Spleen (tissue), 11 donors: ENCODE results near the gene LHFPL3. TPM values are rescaled to one million over a fixed set of nuclear protein-coding genes. Genes with fewer than 3 reads are reported as not detected.

Experiments used
- DNase-seq: peaks from one replicate; pipeline ENCODE4 v3.0.0-alpha.2; 2020
- H3K27ac ChIP-seq, 8 donors: fragments of 200-600 bp; sonication (generic) in 7 of 8; 1 replicate in 4 of 8; 2 replicates in 4 of 8; pipeline versions ENCODE4 v1.5.0 to v1.8.0; 2016 to 2021; ENCODE audit warnings: inconsistent platforms in 4 of 8, mild to moderate bottlenecking in 4 of 8, moderate library complexity in 1 of 8
- H3K27me3 ChIP-seq, 7 donors: fragments of 200-600 bp; sonication (generic) in 6 of 7; replicated peaks in 1 of 7; 1 replicate in 4 of 7; 2 replicates in 3 of 7; pipeline versions ENCODE4 v1.5.0 to v1.8.0; 2016 to 2021; ENCODE audit warnings: inconsistent platforms in 3 of 7, mild to moderate bottlenecking in 1 of 7
- H3K36me3 ChIP-seq, 6 donors: fragments of 200-600 bp; sonication (generic) in 5 of 6; 1 replicate in 4 of 6; 2 replicates in 2 of 6; pipeline versions ENCODE4 v1.5.0 to v1.8.0; 2016 to 2021; ENCODE audit warnings: inconsistent platforms in 2 of 6
- H3K4me1 ChIP-seq, 6 donors: fragments of 200-600 bp; sonication (generic) in 5 of 6; 1 replicate in 3 of 6; 2 replicates in 3 of 6; pipeline versions ENCODE4 v1.5.0 to v1.8.0; 2016 to 2021; ENCODE audit warnings: inconsistent platforms in 3 of 6
- H3K4me3 ChIP-seq, 8 donors: fragments of 200-600 bp; sonication (generic) in 7 of 8; 1 replicate in 4 of 8; 2 replicates in 4 of 8; pipeline versions ENCODE4 v1.5.0 to v1.8.0; 2016 to 2021; ENCODE audit warnings: inconsistent platforms in 4 of 8, mild to moderate bottlenecking in 4 of 8, moderate library complexity in 2 of 8
- H3K9me3 ChIP-seq, 8 donors: fragments of 200-600 bp; sonication (generic) in 7 of 8; 1 replicate in 4 of 8; 2 replicates in 4 of 8; pipeline versions ENCODE4 v1.5.0 to v1.8.0; 2016 to 2021; ENCODE audit warnings: inconsistent platforms in 4 of 8
- POLR2A ChIP-seq, 3 donors: fragments of 450-650 bp; IDR thresholded peaks; one replicate each; pipeline ENCODE4 v1.5.1; 2017; ENCODE audit warnings: antibody characterized with exemption in 3 of 3, mild to moderate bottlenecking in 1 of 3
- POLR2AphosphoS5 ChIP-seq, 3 donors: sonication (generic); formaldehyde crosslinking; IDR thresholded peaks; one replicate each; pipeline ENCODE4 v1.5.1; 2017; ENCODE audit warnings: antibody characterized with exemption in 3 of 3
- WGBS, 5 donors: extraction: QIAGEN DNeasy Blood & Tissue Kit in 3 of 5; methylation state at CpG; one replicate each; pipeline versions ENCODE4 v1.1.5 to v1.1.7; 2013 to 2018; 5-methylcytosine and 5-hydroxymethylcytosine counted together
- intact Hi-C: fragments of 100-400 bp; cut with DNase I; formaldehyde crosslinking; loops from one replicate; pipeline ENCODE4 v1.15.0; 2023; ENCODE audit warnings: low total_unique reads
- polyA plus RNA-seq, 3 donors: library from polyadenylated mRNA; stranded (reverse); fragments of 200-250 nt; gene quantifications; one replicate each; pipeline ENCODE4 v1.2.1, GENCODE V29; 2013
- total RNA-seq, 7 donors: library from RNA; depleted of rRNA in 3 of 7; stranded (reverse); fragments of >200 nt in 3 of 7; fragmentation: NEBNext Ultra II Directional in 4 of 7; extraction: Animal tissue kit (Norgen Biotek cat#: 25700) in 4 of 7; gene quantifications; one replicate each; pipeline versions ENCODE4 v1.1.0 to v1.2.1, GENCODE V29; 2016 to 2021
- TF ChIP-seq, protein P1 (sequence below), 11 experiments: fragments of 200-600 bp in 7 of 11; fragments of 450-650 bp in 4 of 11; sonication (generic) in 4 of 11; IDR thresholded peaks in 8 of 11; conservative IDR thresholded peaks in 3 of 11; 1 replicate in 7 of 11; 2 replicates in 4 of 11; pipeline versions ENCODE4 v1.4.0 to v1.8.0; 2016 to 2021; ENCODE audit warnings: antibody characterized with exemption in 11 of 11, inconsistent platforms in 4 of 11, mild to moderate bottlenecking in 1 of 11
- donor health status: healthy with polysubstance abuse.
- donor health status: DM: no; HTN: no; CAD: no; lungs with moderate emphysema.
- donor health status: DM: no; HTN: no; CAD: no.
- donor health status: Bipolar disorder and iron deficiency.
- donor health status: healthy.
- donor health status: DM: no; HTN: no; CAD: no.
- donor health status: DM: yes; HTN: yes; CAD: no.

The LHFPL3 gene
- total and polyA plus RNA-seq, 10 donors, result 0.07 to 1.0 (median 0.20) TPM; not detected in 3

DNA sequence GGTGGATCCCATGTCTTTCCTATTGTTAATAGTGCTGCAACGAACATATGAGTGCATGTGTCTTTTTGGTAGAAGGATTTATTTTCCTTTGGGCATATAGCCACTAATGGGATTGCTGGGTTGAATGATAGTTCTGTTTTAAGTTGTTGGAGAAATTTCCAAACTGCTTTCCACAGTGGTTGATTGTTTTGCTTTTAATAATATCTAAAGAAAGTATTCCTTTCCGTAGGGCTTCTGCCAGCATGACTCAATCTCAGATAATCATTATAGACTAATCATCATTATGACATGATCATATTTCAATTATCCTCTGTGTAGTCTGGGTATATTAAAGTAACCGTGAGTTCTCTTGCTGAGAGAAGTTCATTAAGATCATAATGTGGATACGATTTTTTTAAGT, 575.4 kb downstream of the LHFPL3 start:
- TF ChIP-seq, protein P1, sequence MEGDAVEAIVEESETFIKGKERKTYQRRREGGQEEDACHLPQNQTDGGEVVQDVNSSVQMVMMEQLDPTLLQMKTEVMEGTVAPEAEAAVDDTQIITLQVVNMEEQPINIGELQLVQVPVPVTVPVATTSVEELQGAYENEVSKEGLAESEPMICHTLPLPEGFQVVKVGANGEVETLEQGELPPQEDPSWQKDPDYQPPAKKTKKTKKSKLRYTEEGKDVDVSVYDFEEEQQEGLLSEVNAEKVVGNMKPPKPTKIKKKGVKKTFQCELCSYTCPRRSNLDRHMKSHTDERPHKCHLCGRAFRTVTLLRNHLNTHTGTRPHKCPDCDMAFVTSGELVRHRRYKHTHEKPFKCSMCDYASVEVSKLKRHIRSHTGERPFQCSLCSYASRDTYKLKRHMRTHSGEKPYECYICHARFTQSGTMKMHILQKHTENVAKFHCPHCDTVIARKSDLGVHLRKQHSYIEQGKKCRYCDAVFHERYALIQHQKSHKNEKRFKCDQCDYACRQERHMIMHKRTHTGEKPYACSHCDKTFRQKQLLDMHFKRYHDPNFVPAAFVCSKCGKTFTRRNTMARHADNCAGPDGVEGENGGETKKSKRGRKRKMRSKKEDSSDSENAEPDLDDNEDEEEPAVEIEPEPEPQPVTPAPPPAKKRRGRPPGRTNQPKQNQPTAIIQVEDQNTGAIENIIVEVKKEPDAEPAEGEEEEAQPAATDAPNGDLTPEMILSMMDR (IDR thresholded peaks at IDR 0.05 in 8 of 11, conservative IDR thresholded peaks at IDR 0.05 in 3 of 11), result no peak
- no peak for TF ChIP-seq POLR2A (IDR thresholded peaks at IDR 0.05)
- no peak for TF ChIP-seq POLR2AphosphoS5 (IDR thresholded peaks at IDR 0.05)
- H3K9me3 ChIP-seq, result no peaks in the 10 kb centered on the region
- H3K4me1 ChIP-seq, result no peaks in the 10 kb centered on the region
- no peak for DNase-seq
- H3K27me3 ChIP-seq, result no peaks in the 10 kb centered on the region
- H3K4me3 ChIP-seq, result no peak overlapping the region
- intact Hi-C loops, result no loop called here
- H3K27ac ChIP-seq, result no peak overlapping the region
- 80 to 89% (median 88%) methylated on average over 4 of the region's 4 CpGs for WGBS, 5 donors
- H3K36me3 ChIP-seq, result no peaks in the 10 kb centered on the region

DNA sequence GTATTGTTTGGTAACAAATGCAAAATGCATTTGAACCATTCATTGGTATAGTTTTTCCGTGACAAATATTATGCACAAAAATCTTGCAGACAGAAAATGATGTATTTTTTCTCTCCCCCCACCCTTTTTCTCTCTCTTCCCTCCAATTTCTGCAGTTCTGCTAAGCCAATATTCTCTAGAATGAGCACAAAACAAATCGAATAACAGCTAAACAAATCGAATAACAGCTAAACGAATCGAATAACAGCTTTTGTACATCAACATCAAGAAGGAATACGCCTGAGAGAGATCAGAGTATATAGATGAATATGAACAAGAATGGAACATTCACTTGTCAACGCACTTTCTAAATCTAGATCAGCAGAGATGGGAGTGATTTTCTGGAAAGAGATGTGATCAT, 577.6 kb downstream of the LHFPL3 start:
- Histone ChIP-seq H3K27ac (no peak overlapping the region), H3K9me3 (no peaks in the 10 kb centered on the region), H3K4me3 (no peak overlapping the region), H3K36me3 (no peaks in the 10 kb centered on the region), H3K27me3 (no peaks in the 10 kb centered on the region), H3K4me1 (no peaks in the 10 kb centered on the region)
- WGBS, 5 donors, result 85 to 95% (median 89%) methylated on average over 7 of the region's 7 CpGs
- intact Hi-C loops, result no loop called here
- DNase-seq, result no peak
- TF ChIP-seq, protein P1 (IDR thresholded peaks at IDR 0.05 in 8 of 11, conservative IDR thresholded peaks at IDR 0.05 in 3 of 11), result no peak
- TF ChIP-seq POLR2AphosphoS5 (IDR thresholded peaks at IDR 0.05) (no peak), POLR2A (IDR thresholded peaks at IDR 0.05) (no peak)

DNA sequence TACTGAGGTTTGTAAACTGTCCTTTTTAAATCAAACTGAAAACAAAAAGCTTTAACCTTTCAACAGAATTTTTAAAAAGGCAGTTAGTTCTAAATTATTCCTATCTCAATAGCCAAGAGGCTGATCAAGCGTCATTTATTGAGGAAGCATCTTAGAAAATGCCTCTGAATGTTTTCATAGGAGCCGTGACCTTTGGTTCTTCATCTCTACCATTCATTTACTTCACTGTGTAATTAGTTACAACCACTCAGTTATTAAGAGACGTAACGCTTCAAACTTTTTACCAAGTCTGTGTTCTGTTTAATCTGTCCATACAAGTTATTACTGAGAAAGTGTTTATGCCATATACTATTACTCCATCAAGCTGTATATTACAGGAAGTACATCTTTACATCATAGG, 578.2 kb downstream of the LHFPL3 start:
- no peak for DNase-seq
- WGBS, 5 donors, result 84 to 94% (median 86%) methylated on average over 4 of the region's 4 CpGs
- no peak overlapping the region for H3K27ac ChIP-seq
- H3K27me3 ChIP-seq, result no peaks in the 10 kb centered on the region
- intact Hi-C loops, result no loop called here
- no peaks in the 10 kb centered on the region for H3K36me3 ChIP-seq
- H3K9me3 ChIP-seq, result no peaks in the 10 kb centered on the region
- no peaks in the 10 kb centered on the region for H3K4me1 ChIP-seq
- TF ChIP-seq POLR2A (IDR thresholded peaks at IDR 0.05) (no peak), POLR2AphosphoS5 (IDR thresholded peaks at IDR 0.05) (no peak)
- TF ChIP-seq, protein P1 (IDR thresholded peaks at IDR 0.05 in 8 of 11, conservative IDR thresholded peaks at IDR 0.05 in 3 of 11), result no peak
- no peak overlapping the region for H3K4me3 ChIP-seq

DNA sequence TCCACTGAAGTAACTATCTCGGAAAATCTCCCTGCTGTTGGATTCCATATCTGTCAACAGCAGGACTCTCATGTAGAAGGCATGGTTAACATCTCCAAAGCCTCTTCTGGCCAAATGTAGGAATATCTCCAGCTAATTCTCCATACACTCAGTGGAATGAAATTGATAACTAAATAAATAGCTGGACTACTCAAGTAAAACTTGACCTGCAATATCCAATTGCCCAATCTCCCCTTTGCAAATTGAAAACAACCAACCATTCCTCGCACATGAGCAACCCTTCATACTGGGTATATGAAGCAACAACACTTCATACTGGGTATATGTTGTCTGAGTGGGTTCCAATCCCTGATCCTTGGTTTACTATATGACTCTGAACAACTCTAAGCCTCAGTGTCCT, 580.2 kb downstream of the LHFPL3 start:
- Histone ChIP-seq H3K4me3 (no peak overlapping the region), H3K36me3 (no peaks in the 10 kb centered on the region), H3K9me3 (no peaks in the 10 kb centered on the region), H3K27ac (no peak overlapping the region), H3K4me1 (no peaks in the 10 kb centered on the region), H3K27me3 (no peaks in the 10 kb centered on the region)
- WGBS, 5 donors, result 83 to 95% (median 85%) methylated on average over 2 of the region's 2 CpGs
- DNase-seq, result no peak
- TF ChIP-seq, protein P1 (IDR thresholded peaks at IDR 0.05 in 8 of 11, conservative IDR thresholded peaks at IDR 0.05 in 3 of 11), result no peak
- no peak for TF ChIP-seq POLR2AphosphoS5 (IDR thresholded peaks at IDR 0.05)
- TF ChIP-seq POLR2A (IDR thresholded peaks at IDR 0.05), result no peak
- intact Hi-C loops, result no loop called here
